H1 (cell line): ENCODE measurements around the gene TRAF3IP1. TPM values are rescaled to one million over a fixed set of nuclear protein-coding genes. Genes with fewer than 3 reads are reported as not detected.

Source experiments
- CTCF ChIA-PET: fragments of 300-600 bp; sonication (Branson Sonifier 250); formaldehyde crosslinking; loops from one replicate; lab custom pipeline; 2021; ENCODE audit not compliant: partially characterized antibody; lab: Charles Lee
- POLR2A ChIA-PET: fragments of 300-600 bp; sonication (Branson Sonifier 250); formaldehyde crosslinking; loops from one replicate; lab custom pipeline; 2021; ENCODE audit warnings: inconsistent platforms; ENCODE audit not compliant: partially characterized antibody; lab: Charles Lee
- DNase-seq, 2 experiments: peaks; one replicate each; pipeline versions ENCODE4 v3.0.0 to v3.0.0-alpha.2; 2010 to 2022; ENCODE audit warnings: low spot score in 2 of 2, low read depth in 1 of 2, mixed read lengths in 1 of 2
- FAIRE-seq: peaks from 2 replicates; lab custom pipeline; 2011; peaks lifted over from hg19 to GRCh38; lab: Jason Lieb, UNC
- H2AFZ ChIP-seq: 2 replicates; pipeline ENCODE4 v1.8.1; 2012; ENCODE audit warnings: low read length, inconsistent platforms
- H2AK5ac ChIP-seq: 2 replicates; pipeline ENCODE4 v1.6.1; 2013; ENCODE audit warnings: low read depth, low read length
- H2BK120ac ChIP-seq: replicated peaks from 2 replicates; pipeline ENCODE3; 2013; ENCODE audit warnings: low read depth, low read length, inconsistent platforms
- H2BK12ac ChIP-seq: 2 replicates; pipeline ENCODE4 v1.6.1; 2013; ENCODE audit warnings: low read depth, low read length
- H2BK15ac ChIP-seq: 2 replicates; pipeline ENCODE4 v1.6.1; 2013; ENCODE audit warnings: low read length
- H2BK20ac ChIP-seq: 2 replicates; pipeline ENCODE4 v1.6.1; 2013; ENCODE audit warnings: low read length
- H2BK5ac ChIP-seq: 2 replicates; pipeline ENCODE4 v1.6.1; 2013; ENCODE audit warnings: low read depth, low read length
- H3K14ac ChIP-seq: 2 replicates; pipeline ENCODE4 v1.6.1; 2013; ENCODE audit warnings: inconsistent platforms; ENCODE audit not compliant: insufficient read length
- H3K18ac ChIP-seq: 2 replicates; pipeline ENCODE4 v1.6.1; 2013; ENCODE audit warnings: low read length; ENCODE audit errors: extremely low read depth
- H3K23ac ChIP-seq: 2 replicates; pipeline ENCODE4 v1.6.1; 2013; ENCODE audit warnings: inconsistent platforms; ENCODE audit not compliant: insufficient read length
- H3K23me2 ChIP-seq: 2 replicates; pipeline ENCODE4 v1.6.1; 2013; ENCODE audit warnings: low read depth, low read length
- H3K27ac ChIP-seq: 2 replicates; pipeline ENCODE4 v1.6.1; 2011; ENCODE audit warnings: low read depth, low read length, inconsistent platforms
- H3K27me3 ChIP-seq, 4 experiments: replicated peaks in 1 of 4; 1 replicate in 1 of 4; 2 replicates in 3 of 4; pipeline versions ENCODE4 v1.6.1 to v1.8.1; 2011 to 2013; ENCODE audit warnings: low read length in 3 of 4, mild to moderate bottlenecking in 3 of 4, inconsistent platforms in 2 of 4, mixed read lengths in 2 of 4, moderate library complexity in 1 of 4; ENCODE audit not compliant: control insufficient read depth in 3 of 4, insufficient read depth in 3 of 4; ENCODE audit errors: extremely low read depth in 1 of 4
- H3K36me3 ChIP-seq, 4 experiments: 2 replicates each; pipeline versions ENCODE4 v1.6.1 to v1.8.1; 2011 to 2013; ENCODE audit warnings: mild to moderate bottlenecking in 4 of 4, low read length in 3 of 4, moderate library complexity in 2 of 4, control low read depth in 1 of 4, inconsistent platforms in 1 of 4; ENCODE audit not compliant: insufficient read depth in 4 of 4, control insufficient read depth in 2 of 4
- H3K4ac ChIP-seq: replicated peaks from 2 replicates; pipeline ENCODE3; 2013; ENCODE audit warnings: low read length, low read depth, mixed read lengths, inconsistent platforms; ENCODE audit not compliant: insufficient read length
- H3K4me1 ChIP-seq, 4 experiments: replicated peaks in 1 of 4; 1 replicate in 1 of 4; 2 replicates in 3 of 4; pipeline versions ENCODE4 v1.6.1 to v1.8.1; 2011 to 2013; ENCODE audit warnings: low read length in 3 of 4, inconsistent platforms in 2 of 4, mixed read lengths in 1 of 4; ENCODE audit not compliant: insufficient read depth in 4 of 4, control insufficient read depth in 3 of 4
- H3K4me2 ChIP-seq, 2 experiments: 2 replicates each; pipeline versions ENCODE4 v1.6.1 to v1.8.1; 2011 to 2013; ENCODE audit warnings: low read depth in 2 of 2, low read length in 2 of 2, control low read depth in 1 of 2, inconsistent platforms in 1 of 2, mild to moderate bottlenecking in 1 of 2; ENCODE audit not compliant: insufficient read depth in 1 of 2
- H3K4me3 ChIP-seq, 4 experiments: fragments of 200-600, 300-600 bp in 1 of 4; sonication (generic), shearing (Covaris generic), sonication (Bioruptor Twin) in 1 of 4; 2 replicates each; pipeline versions ENCODE4 v1.5.1 to v1.8.1; 2011 to 2016; ENCODE audit warnings: low read length in 4 of 4, low read depth in 3 of 4, control low read depth in 2 of 4, inconsistent platforms in 2 of 4, mild to moderate bottlenecking in 2 of 4, mixed read lengths in 1 of 4, moderate library complexity in 1 of 4; ENCODE audit not compliant: insufficient read depth in 2 of 4; ENCODE audit errors: extremely low read depth in 1 of 4
- H3K56ac ChIP-seq: replicated peaks from 2 replicates; pipeline ENCODE3; 2013; ENCODE audit warnings: low read depth, mild to moderate bottlenecking, mixed read lengths, low read length, inconsistent platforms; ENCODE audit not compliant: insufficient read length
- H3K79me1 ChIP-seq: 2 replicates; pipeline ENCODE4 v1.6.1; 2013; ENCODE audit warnings: low read depth, low read length, control low read depth
- H3K79me2 ChIP-seq, 2 experiments: 2 replicates each; pipeline versions ENCODE4 v1.6.1 to v1.8.1; 2012 to 2013; ENCODE audit warnings: low read length in 2 of 2, mild to moderate bottlenecking in 2 of 2, inconsistent platforms in 1 of 2; ENCODE audit not compliant: insufficient read depth in 2 of 2, control insufficient read depth in 1 of 2
- H3K9ac ChIP-seq, 4 experiments: replicated peaks in 1 of 4; 1 replicate in 1 of 4; 2 replicates in 3 of 4; pipeline versions ENCODE4 v1.6.1 to v1.8.1; 2011 to 2013; ENCODE audit warnings: low read depth in 3 of 4, low read length in 3 of 4, control low read depth in 2 of 4, mild to moderate bottlenecking in 2 of 4, moderate library complexity in 2 of 4, inconsistent platforms in 1 of 4; ENCODE audit errors: extremely low read depth in 1 of 4
- H3K9me3 ChIP-seq, 2 experiments: 2 replicates each; pipeline versions ENCODE4 v1.6.1 to v1.8.1; 2012 to 2013; ENCODE audit warnings: mild to moderate bottlenecking in 2 of 2, moderate library complexity in 2 of 2, control low read depth in 1 of 2, inconsistent platforms in 1 of 2, low read depth in 1 of 2, low read length in 1 of 2, mixed read lengths in 1 of 2; ENCODE audit not compliant: insufficient read depth in 2 of 2
- H4K20me1 ChIP-seq, 2 experiments: replicated peaks in 1 of 2; 2 replicates each; pipeline versions ENCODE3 to v1.8.1; 2011 to 2013; ENCODE audit warnings: inconsistent platforms in 2 of 2, low read length in 2 of 2, mild to moderate bottlenecking in 1 of 2; ENCODE audit not compliant: insufficient read depth in 2 of 2, control insufficient read depth in 1 of 2
- H4K5ac ChIP-seq: 2 replicates; pipeline ENCODE4 v1.6.1; 2013; ENCODE audit warnings: low read length, low read depth, mixed read lengths, inconsistent platforms; ENCODE audit not compliant: insufficient read length
- H4K8ac ChIP-seq: 2 replicates; pipeline ENCODE4 v1.8.0; 2013; ENCODE audit warnings: mild to moderate bottlenecking, moderate library complexity, low read length, inconsistent platforms; ENCODE audit not compliant: insufficient read depth; ENCODE audit errors: extremely low read depth
- H4K91ac ChIP-seq: replicated peaks from 2 replicates; pipeline ENCODE3; 2013; ENCODE audit warnings: low read length, mixed read lengths, inconsistent platforms; ENCODE audit not compliant: insufficient read length
- CTCF ChIP-seq, 3 experiments: IDR thresholded peaks; 1 replicate in 2 of 3; 2 replicates in 1 of 3; pipeline versions ENCODE4 v1.5.1 to v1.6.1; 2011; ENCODE audit warnings: low read length in 3 of 3, mild to moderate bottlenecking in 3 of 3, inconsistent platforms in 2 of 3, low read depth in 1 of 3, moderate library complexity in 1 of 3; ENCODE audit not compliant: insufficient read depth in 1 of 3; ENCODE audit errors: control extremely low read depth in 1 of 3
- FOSL1 ChIP-seq: IDR thresholded peaks from 2 replicates; pipeline ENCODE4 v1.6.1; 2011; ENCODE audit warnings: mild to moderate bottlenecking, low read depth, low read length, moderate library complexity; ENCODE audit not compliant: insufficient read depth
- HDAC2 ChIP-seq, 2 experiments: fragments of 300-600 bp in 1 of 2; sonication (generic) in 1 of 2; IDR thresholded peaks; 2 replicates each; pipeline ENCODE4 v1.6.1; 2011 to 2012; ENCODE audit warnings: low read depth in 2 of 2, low read length in 2 of 2, mild to moderate bottlenecking in 2 of 2, moderate library complexity in 2 of 2, borderline replicate concordance in 1 of 2, inconsistent platforms in 1 of 2
- HDAC6 ChIP-seq: IDR thresholded peaks from one replicate; pipeline ENCODE4 v1.7.1; 2012; ENCODE audit warnings: low read depth, mild to moderate bottlenecking, inconsistent platforms, low read length, moderate library complexity
- KDM4A ChIP-seq: IDR thresholded peaks from one replicate; pipeline ENCODE4 v1.7.1; 2012; ENCODE audit warnings: low read depth, mild to moderate bottlenecking, moderate library complexity, low read length, inconsistent platforms; ENCODE audit not compliant: severe bottlenecking
- NANOG ChIP-seq: IDR thresholded peaks from 2 replicates; pipeline ENCODE4 v1.6.1; 2011; ENCODE audit warnings: low read length, low read depth, mild to moderate bottlenecking, inconsistent platforms; ENCODE audit not compliant: insufficient read depth, poor library complexity, severe bottlenecking
- RAD21 ChIP-seq, 2 experiments: IDR thresholded peaks in 1 of 2; conservative IDR thresholded peaks in 1 of 2; 2 replicates each; pipeline ENCODE4 v1.6.1; 2011; ENCODE audit warnings: low read depth in 2 of 2, low read length in 2 of 2, improper control_type of control experiment in 1 of 2, inconsistent platforms in 1 of 2, mild to moderate bottlenecking in 1 of 2, moderate library complexity in 1 of 2
- WGBS, 2 experiments: shearing (Covaris generic) in 1 of 2; methylation state at CpG; one replicate each; pipeline versions ENCODE4 v1.1.6 to v1.1.7; 2013 to 2015; ENCODE audit warnings: low lambda C conversion rate in 2 of 2, mixed read lengths in 2 of 2, inconsistent platforms in 1 of 2, low coverage in 1 of 2, missing lambda C conversion rate in 1 of 2; ENCODE audit not compliant: insufficient replicate concordance in 2 of 2, insufficient coverage in 1 of 2, insufficient read length in 1 of 2; ENCODE audit errors: extremely low coverage in 1 of 2, missing lambda C conversion rate in 1 of 2; 5-methylcytosine and 5-hydroxymethylcytosine counted together
- polyA plus RNA-seq, 7 experiments: library from polyadenylated mRNA; depleted of rRNA in 3 of 7; stranded (reverse) in 5 of 7; unstranded in 2 of 7; fragments of >200 nt in 5 of 7; fragments of 200-250 nt in 2 of 7; gene quantifications; 1 replicate in 5 of 7; 2 replicates in 1 of 7; 4 replicates in 1 of 7; pipeline versions ENCODE4 v1.2.1 to v1.2.3, GENCODE V29; 2011 to 2013; ENCODE audit warnings: missing spikeins in 2 of 7, mixed read lengths in 2 of 7
- total RNA-seq: library from RNA; stranded (reverse); fragmentation: NEBNext Ultra II Directional; extraction: Animal tissue kit (Norgen Biotek cat#: 25700); gene quantifications from 2 replicates; pipeline ENCODE4 v1.2.1, GENCODE V29; 2021

The TRAF3IP1 gene
- total and polyA plus RNA-seq, 2 of the 8 experiments (the other 6 are each of a cell fraction or from before 2014, with no cell fraction given) = 2.3 to 17.5 TPM

- no peaks in the 10 kb centered on the region for H3K9me3 ChIP-seq
- no peak overlapping the region for H3K14ac ChIP-seq
- DNase-seq (no peak), FAIRE-seq (no peak)
- POLR2A ChIA-PET = interaction anchor here (0.9 kb wide), 1 partner anchor 62 kb away, joined by 3 read pairs; no protein-coding TSS in a partner anchor
- no peak overlapping the region for H3K27ac ChIP-seq
- no peak overlapping the region for H2BK5ac ChIP-seq
- no peak overlapping the region for H3K9ac ChIP-seq
- H2AK5ac ChIP-seq = no peak overlapping the region
- H2BK15ac ChIP-seq = no peak overlapping the region
- TF ChIP-seq HDAC2 (IDR thresholded peaks at IDR 0.05; ENCODE audit: borderline replicate concordance in 1 of 2, low read depth in 2 of 2, low read length in 2 of 2) = no peak
- peak; percentile 34 to 56; a peak in 3 of 4 replicates for TF ChIP-seq RAD21 (IDR thresholded peaks at IDR 0.05 in 1 of 2, conservative IDR thresholded peaks at IDR 0.05 in 1 of 2; ENCODE audit: low read depth in 2 of 2, low read length in 2 of 2)
- TF ChIP-seq HDAC6 = no peak
- TF ChIP-seq KDM4A = no peak
- no peak for TF ChIP-seq NANOG
- no peak for TF ChIP-seq FOSL1
- peak; percentile 39 to 57 (median 40); a peak in 3 of 4 replicates for TF ChIP-seq CTCF (IDR thresholded peaks at IDR 0.05; ENCODE audit: control extremely low read depth in 1 of 3, insufficient read depth in 1 of 3, low read depth in 1 of 3, low read length in 3 of 3)
- no peaks in the 10 kb centered on the region for H3K27me3 ChIP-seq
- no peak overlapping the region for H3K23ac ChIP-seq
- no peak overlapping the region for H2BK12ac ChIP-seq
- no peak overlapping the region for H3K4me3 ChIP-seq
- no peak overlapping the region for H3K4me2 ChIP-seq
- CTCF ChIA-PET = interaction anchor here (0.6 to 6.8 kb wide), 9 partner anchors 8 to 170 kb away, joined by 3 to 68 read pairs (median 4); no protein-coding TSS in a partner anchor
- H4K8ac ChIP-seq = no peak overlapping the region
- H3K79me1 ChIP-seq = peaks cover 7% of the 10 kb centered on the region; the same call in 1 of the 2 replicates
- H2BK20ac ChIP-seq = no peak overlapping the region
- no peaks in the 10 kb centered on the region for H3K4me1 ChIP-seq
- H3K23me2 ChIP-seq = no peaks in the 10 kb centered on the region
- no peak overlapping the region for H4K5ac ChIP-seq
- no peak overlapping the region for H2BK120ac ChIP-seq
- no peak overlapping the region for H3K56ac ChIP-seq
- H4K91ac ChIP-seq = no peak overlapping the region
- H3K18ac ChIP-seq = no peak overlapping the region
- H2AFZ ChIP-seq = no peak overlapping the region
- no peak overlapping the region for H3K4ac ChIP-seq
- H4K20me1 ChIP-seq = peaks cover 6 to 17% of the 10 kb centered on the region in 2 experiments
- 91% methylated on average over 11 of the region's 14 CpGs; no CpG with 5 or more reads in 1 of the 2 experiments for WGBS, 2 experiments
- H3K79me2 ChIP-seq = peaks cover 13 to 75% of the 10 kb centered on the region in 2 experiments
- peaks cover 12 to 37% (median 13%) of the 10 kb centered on the region in 4 experiments; a peak in 7 of 8 replicates for H3K36me3 ChIP-seq
Measured at GRCh38 chr2:238433300-238433915, 113.1 kb downstream of the TRAF3IP1 start.
